ENCODE measurements around the gene GNG13. TPM values are rescaled to one million over a fixed set of nuclear protein-coding genes. Genes with fewer than 3 reads are reported as not detected.

GNG13 gene, protein sequence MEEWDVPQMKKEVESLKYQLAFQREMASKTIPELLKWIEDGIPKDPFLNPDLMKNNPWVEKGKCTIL
- total RNA-seq (not detected), polyA plus RNA-seq (not detected)
- long read RNA-seq, donor 1: 0 reads
- long read RNA-seq, donor 2: 0 reads
- long read RNA-seq, donor 3: 0 reads

DNA sequence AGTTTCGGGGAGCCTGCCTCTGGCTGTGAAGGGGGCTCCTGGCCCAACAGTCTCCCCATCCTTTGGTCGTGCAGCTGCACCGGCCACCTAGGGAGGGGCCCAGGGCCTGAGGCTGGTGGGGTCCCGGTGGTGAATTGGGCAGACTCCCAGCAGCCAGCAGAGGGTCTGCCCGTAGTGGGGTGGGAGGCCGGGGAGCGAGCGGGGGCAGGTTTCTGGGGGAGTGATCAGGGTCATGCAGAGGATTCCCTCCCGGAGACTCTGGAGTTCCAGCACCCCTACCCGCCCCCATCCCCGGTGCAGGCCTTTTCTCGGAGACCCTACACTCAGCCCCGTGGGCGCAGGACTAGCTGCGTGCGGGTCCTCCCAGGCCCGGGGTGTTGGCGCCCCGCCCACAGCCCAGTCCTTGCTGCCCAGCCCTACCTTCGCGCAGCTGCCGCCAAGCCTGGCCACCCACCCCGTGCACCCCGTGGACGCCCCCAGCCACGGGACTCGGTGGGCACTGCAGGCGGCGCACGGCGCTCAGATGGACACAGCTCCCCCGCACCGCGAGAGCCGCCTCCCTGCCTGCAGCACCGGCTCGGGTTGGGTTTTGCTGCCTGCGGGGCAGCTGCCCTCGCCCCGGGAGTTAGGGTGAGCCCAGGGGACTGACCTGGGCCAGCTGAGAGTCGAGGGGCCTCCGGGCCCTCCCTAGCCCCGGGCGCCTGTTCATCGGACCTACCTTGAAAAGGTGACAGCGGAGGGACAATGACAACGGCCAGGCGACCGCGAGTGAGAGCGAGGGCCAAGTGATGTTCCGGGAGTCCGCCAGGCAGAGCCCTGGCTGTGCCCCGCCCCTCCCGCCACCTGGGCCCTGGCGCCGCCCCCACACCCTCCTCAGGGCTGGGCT is at the start of gene GNG13:
TSS of gene GNG13 (minus strand) at position 787 of the 886 bp plus-strand sequence. CDS start 1,657 bp downstream, outside the sequence.
- H3K27ac ChIP-seq: no peak within 1 kb of the TSS
- DNase-seq: no peak
- H3K9me3 ChIP-seq: peaks cover 0 to 10% of the 10 kb centered on the region in 2 donors
- TF ChIP-seq EP300 (IDR thresholded peaks at IDR 0.05) (no peak), POLR2A (IDR thresholded peaks at IDR 0.05) (no peak)
- TF ChIP-seq, protein P1, sequence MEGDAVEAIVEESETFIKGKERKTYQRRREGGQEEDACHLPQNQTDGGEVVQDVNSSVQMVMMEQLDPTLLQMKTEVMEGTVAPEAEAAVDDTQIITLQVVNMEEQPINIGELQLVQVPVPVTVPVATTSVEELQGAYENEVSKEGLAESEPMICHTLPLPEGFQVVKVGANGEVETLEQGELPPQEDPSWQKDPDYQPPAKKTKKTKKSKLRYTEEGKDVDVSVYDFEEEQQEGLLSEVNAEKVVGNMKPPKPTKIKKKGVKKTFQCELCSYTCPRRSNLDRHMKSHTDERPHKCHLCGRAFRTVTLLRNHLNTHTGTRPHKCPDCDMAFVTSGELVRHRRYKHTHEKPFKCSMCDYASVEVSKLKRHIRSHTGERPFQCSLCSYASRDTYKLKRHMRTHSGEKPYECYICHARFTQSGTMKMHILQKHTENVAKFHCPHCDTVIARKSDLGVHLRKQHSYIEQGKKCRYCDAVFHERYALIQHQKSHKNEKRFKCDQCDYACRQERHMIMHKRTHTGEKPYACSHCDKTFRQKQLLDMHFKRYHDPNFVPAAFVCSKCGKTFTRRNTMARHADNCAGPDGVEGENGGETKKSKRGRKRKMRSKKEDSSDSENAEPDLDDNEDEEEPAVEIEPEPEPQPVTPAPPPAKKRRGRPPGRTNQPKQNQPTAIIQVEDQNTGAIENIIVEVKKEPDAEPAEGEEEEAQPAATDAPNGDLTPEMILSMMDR (IDR thresholded peaks at IDR 0.05): no peak
- intact Hi-C loops (cut with DNase I): no loop called here
- WGBS, 3 donors: 1 to 2% (median 2%) methylated on average over 37 to 57 of the region's 57 CpGs
- H3K36me3 ChIP-seq: no peaks in the 10 kb centered on the region
- H3K4me3 ChIP-seq: no peak within 1 kb of the TSS
- no peaks in the 10 kb centered on the region for H3K4me1 ChIP-seq (ENCODE audit: insufficient read depth)
- H3K27me3 ChIP-seq: peaks cover 9% of the 10 kb centered on the region

DNA sequence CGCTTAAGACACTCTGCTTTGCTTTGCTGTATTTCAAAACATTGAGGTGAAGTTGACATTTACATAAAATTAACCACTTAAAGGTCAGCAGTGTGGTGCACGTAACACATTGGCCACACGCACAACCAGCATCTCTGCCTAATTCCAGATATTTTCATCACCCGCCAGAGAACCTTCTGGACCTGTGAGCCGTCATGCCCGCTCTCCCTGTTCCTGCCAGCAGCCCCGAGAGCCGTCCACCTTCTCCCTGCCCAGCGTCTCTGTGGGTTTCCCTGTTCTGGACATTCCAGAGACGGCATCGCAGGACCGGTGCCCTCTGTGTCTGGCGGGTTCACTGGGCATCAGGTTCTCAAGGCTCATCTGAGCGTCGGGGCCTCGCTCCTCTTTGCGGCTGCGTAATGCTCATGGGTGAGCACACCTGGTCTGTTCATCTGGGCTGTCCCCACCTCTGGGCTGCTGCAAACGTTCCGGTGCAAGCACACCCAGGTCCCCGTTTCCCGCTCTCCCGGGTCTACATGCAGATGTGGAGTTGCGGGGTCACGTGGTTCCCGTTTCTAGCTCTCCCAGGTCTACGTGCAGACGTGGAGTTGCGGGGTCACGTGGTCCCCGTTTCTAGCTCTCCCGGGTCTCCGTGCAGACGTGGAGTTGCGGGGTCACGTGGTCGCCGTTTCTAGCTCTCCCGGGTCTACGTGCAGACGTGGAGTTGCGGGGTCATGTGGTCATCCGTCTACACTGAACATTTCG is 48.1 kb upstream of the GNG13 start:
- 92 to 93% (median 93%) methylated on average over 44 of the region's 44 CpGs for WGBS, 3 donors
- H3K36me3 ChIP-seq: no peaks in the 10 kb centered on the region
- H3K4me3 ChIP-seq: no peak overlapping the region
- no peaks in the 10 kb centered on the region for H3K4me1 ChIP-seq (ENCODE audit: insufficient read depth)
- TF ChIP-seq EP300 (IDR thresholded peaks at IDR 0.05) (no peak), POLR2A (IDR thresholded peaks at IDR 0.05) (no peak)
- TF ChIP-seq, protein P1 (IDR thresholded peaks at IDR 0.05): no peak
- intact Hi-C loops (cut with DNase I): no loop called here
- no peaks in the 10 kb centered on the region for H3K9me3 ChIP-seq
- H3K27ac ChIP-seq: no peak overlapping the region
- H3K27me3 ChIP-seq: no peaks in the 10 kb centered on the region
- no peak for DNase-seq

DNA sequence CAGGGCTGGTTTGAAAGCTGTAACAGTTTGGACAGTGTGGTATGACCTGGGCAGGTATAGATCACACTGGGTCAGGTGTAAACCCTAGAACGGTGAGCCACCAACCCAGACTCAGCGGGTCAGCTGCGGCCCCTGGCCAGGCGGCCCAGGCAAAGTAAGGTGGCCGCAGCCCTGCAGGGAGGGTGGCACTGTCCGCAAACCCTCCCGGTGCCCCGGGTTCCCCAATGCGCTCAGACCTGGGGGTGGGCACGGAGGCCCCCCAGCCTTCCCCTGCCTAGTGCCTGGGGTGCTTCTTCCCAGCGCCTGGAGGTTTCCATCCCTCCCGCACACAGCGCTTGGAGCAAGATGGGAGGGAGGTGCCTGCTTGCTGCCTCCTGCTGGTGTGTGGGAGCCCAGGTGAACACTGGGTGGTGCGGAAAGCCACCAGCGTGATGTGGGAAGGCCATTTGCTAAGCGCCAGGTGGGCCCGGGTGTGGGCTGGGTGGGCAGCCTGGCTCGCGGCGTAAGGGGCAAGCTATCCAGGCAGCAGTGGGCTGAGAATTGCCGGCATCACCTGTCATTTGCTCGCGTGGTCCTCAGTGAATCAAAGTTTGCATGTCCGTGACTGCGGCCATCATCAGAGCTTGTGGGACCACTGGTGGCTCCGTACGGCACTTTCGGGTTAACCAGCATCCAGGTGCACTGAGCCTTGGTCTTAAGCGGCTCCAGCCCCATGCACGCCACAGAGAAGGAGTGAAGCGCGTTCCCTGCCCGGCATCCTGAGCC is 47.3 kb upstream of the GNG13 start:
- H3K36me3 ChIP-seq: no peaks in the 10 kb centered on the region
- H3K27me3 ChIP-seq: no peaks in the 10 kb centered on the region
- H3K9me3 ChIP-seq: no peaks in the 10 kb centered on the region
- WGBS, 3 donors: 91 to 95% (median 94%) methylated on average over 31 to 33 of the region's 33 CpGs
- TF ChIP-seq EP300 (IDR thresholded peaks at IDR 0.05): no peak
- TF ChIP-seq POLR2A (IDR thresholded peaks at IDR 0.05): no peak
- TF ChIP-seq, protein P1 (IDR thresholded peaks at IDR 0.05): no peak
- no peak overlapping the region for H3K27ac ChIP-seq
- no peak for DNase-seq
- H3K4me3 ChIP-seq: no peak overlapping the region
- H3K4me1 ChIP-seq (ENCODE audit: insufficient read depth): no peaks in the 10 kb centered on the region
- intact Hi-C loops (cut with DNase I): no loop called here

DNA sequence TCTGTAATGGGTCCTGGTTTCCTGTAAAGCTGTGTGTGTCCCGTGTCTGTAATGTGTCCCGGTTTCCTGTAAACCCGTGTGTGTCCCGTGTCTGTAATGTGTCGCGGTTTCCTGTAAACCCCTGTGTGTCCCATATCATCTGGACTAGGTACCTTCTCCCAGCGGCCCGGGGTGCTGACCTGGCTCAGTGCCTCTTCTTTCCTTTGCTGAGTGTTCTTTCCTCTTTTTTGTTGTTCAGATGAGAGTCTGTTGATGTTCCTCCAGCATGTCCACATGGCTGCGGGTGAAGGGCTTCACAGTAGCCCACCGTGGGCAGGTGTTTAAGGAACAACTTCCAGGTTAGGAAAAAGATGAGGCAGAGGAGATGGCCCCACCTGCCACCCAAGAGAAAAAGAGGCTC is 46.6 kb upstream of the GNG13 start:
- Histone ChIP-seq H3K27ac (no peak overlapping the region), H3K4me1 (ENCODE audit: insufficient read depth) (no peaks in the 10 kb centered on the region), H3K36me3 (no peaks in the 10 kb centered on the region), H3K27me3 (no peaks in the 10 kb centered on the region), H3K4me3 (no peak overlapping the region), H3K9me3 (no peaks in the 10 kb centered on the region)
- 88 to 94% (median 89%) methylated on average over 10 of the region's 10 CpGs for WGBS, 3 donors
- intact Hi-C loops (cut with DNase I): no loop called here
- no peak for DNase-seq
- TF ChIP-seq, protein P1 (IDR thresholded peaks at IDR 0.05): no peak
- no peak for TF ChIP-seq POLR2A (IDR thresholded peaks at IDR 0.05)
- TF ChIP-seq EP300 (IDR thresholded peaks at IDR 0.05): no peak

All from ovary (tissue), 10 donors.